ENCODE data around the gene CREB1.

DNA sequence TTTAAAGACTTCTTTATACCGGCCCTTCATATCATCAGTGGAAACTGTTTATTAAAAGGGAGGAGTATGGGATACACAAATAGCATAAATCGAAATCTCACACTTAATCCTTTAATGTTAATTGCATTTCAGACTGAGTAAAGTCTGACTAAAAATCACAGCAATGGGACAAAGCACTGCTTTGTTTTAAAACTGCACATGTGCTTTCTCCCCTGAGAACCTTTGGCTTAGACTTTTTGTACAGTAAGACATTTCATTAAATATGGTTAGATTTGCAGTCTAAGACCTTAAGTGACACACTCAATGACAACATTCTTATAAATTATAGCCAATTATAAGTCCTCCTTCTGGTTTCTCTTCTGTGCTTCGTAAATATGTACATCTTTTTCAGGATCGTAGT, 83.0 kb downstream of the CREB1 start:
- TF ChIP-seq, protein P1, sequence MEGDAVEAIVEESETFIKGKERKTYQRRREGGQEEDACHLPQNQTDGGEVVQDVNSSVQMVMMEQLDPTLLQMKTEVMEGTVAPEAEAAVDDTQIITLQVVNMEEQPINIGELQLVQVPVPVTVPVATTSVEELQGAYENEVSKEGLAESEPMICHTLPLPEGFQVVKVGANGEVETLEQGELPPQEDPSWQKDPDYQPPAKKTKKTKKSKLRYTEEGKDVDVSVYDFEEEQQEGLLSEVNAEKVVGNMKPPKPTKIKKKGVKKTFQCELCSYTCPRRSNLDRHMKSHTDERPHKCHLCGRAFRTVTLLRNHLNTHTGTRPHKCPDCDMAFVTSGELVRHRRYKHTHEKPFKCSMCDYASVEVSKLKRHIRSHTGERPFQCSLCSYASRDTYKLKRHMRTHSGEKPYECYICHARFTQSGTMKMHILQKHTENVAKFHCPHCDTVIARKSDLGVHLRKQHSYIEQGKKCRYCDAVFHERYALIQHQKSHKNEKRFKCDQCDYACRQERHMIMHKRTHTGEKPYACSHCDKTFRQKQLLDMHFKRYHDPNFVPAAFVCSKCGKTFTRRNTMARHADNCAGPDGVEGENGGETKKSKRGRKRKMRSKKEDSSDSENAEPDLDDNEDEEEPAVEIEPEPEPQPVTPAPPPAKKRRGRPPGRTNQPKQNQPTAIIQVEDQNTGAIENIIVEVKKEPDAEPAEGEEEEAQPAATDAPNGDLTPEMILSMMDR (conservative IDR thresholded peaks at IDR 0.05 in 1 of 2, IDR thresholded peaks at IDR 0.05 in 1 of 2; ENCODE audit: extremely low read depth in 1 of 2, insufficient read depth in 1 of 2, low read depth in 1 of 2, low read length in 2 of 2) = no peak
- TF ChIP-seq EZH2 (IDR thresholded peaks at IDR 0.05; ENCODE audit: borderline replicate concordance, low read length) = no peak
